AG09309 (cell line): Measurements from ENCODE around the gene MED25.
A peak's percentile ranks its signal among the peaks of the same experiment; 100 is the strongest.
"Not testable (repeated sequence)": the region's sequence is repeated elsewhere in the genome, so short reads cannot be mapped to it uniquely, and the experiment has no call there.

Experiments used
- DNase-seq: peaks from one replicate; pipeline ENCODE4 v3.0.0-alpha.2; 2010; ENCODE audit warnings: low read depth
- H3K4me3 ChIP-seq: 2 replicates; pipeline ENCODE4 v1.5.1; 2011; ENCODE audit warnings: mild to moderate bottlenecking, low read depth, low read length, moderate library complexity; ENCODE audit not compliant: control insufficient read depth
- CTCF ChIP-seq: IDR thresholded peaks from 2 replicates; pipeline ENCODE4 v1.5.1; 2011; ENCODE audit warnings: mild to moderate bottlenecking, low read depth, low read length, inconsistent platforms; ENCODE audit not compliant: insufficient read depth, control insufficient read depth; ENCODE audit errors: missing control alignments

Gene MED25

DNA sequence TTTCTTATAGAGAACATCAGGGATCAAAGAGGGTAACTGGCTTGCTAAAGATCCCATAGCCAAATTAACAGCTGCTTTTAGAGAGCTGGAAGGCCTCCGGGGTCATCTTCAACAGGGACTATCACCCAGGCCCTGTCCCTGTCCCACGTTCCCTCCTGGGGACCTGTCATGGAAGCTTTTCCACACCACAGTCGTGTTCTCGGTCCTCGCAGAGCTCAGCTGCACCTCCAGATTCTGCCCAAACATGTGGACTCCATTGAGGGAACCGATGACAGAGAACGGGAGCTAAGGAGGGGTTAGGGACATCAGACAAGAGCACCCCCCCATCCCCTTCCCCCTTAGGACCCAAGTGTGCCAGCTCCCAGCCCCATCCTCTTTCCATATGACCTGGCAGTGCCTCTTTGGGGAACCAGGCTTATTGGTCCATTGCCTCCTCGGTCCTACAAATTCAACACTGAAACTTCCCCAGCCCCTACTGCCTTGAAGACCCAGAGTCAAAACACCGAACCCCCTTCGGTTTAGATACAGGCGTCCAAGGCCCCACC, 5.6 kb upstream of the MED25 start:
- peak overlapping the region; percentile 90 for H3K4me3 ChIP-seq
- TF ChIP-seq CTCF = no peak
- DNase-seq = no peak

GRCh38 chr19:49812997-49813861, 4.9 kb upstream of the MED25 start, which contains the start of gene FUZ:
FUZ (minus strand) TSS chr19:49813292; CDS start chr19:49813106, 186 bp downstream.
- peak within 1 kb of the TSS; percentile 90 for H3K4me3 ChIP-seq
- peak; percentile 94 for DNase-seq
- peak; percentile 35 for TF ChIP-seq CTCF

GRCh38 chr19:49814010-49814409, 4.1 kb upstream of the MED25 start:
- no peak for TF ChIP-seq CTCF
- no peak for DNase-seq
- H3K4me3 ChIP-seq = peak overlapping the region; percentile 90; the same call in 1 of the 2 replicates

- no peak for DNase-seq
- TF ChIP-seq CTCF = no peak
- no peak overlapping the region for H3K4me3 ChIP-seq
These were observed 1.5 kb upstream of the MED25 start for GRCh38 chr19:49816590-49816989.

DNA sequence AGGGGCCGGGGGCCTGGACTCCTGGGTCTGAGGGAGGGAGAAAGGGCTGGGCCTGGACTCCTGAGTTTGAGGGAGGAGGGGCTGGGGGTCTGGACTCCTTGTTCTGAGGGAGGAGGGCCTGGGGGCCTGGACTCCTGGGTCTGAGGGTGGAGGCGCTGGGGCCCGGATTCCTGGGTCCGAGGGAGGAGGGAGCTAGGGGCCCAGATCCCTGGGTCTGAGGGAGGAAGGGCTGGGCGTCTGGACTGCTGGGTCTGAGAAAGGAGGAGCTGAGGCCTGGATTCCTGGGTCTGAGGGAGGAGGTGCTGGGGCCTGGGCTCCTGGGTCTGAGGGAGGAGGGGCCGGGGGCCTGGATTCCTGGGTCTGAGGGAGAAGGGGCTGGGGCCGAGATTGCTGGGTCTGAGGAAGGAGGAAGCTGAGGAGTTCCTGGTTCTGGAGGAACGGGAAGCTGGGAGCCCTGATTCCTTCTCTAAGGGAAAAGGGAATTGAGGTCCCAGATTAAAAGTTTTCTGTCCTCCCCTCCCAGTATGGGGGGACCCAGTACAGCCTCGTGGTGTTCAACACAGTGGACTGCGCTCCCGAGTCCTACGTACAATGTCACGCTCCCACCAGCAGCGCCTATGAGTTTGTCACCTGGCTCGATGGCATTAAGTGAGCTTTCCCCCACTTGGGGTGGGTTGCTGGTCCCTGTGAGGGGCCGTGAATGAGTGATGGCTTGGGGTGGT, 721 bp downstream of the MED25 start:
- H3K4me3 ChIP-seq = peak overlapping the region; percentile 88
- DNase-seq = no peak
- TF ChIP-seq CTCF = no peak

DNA sequence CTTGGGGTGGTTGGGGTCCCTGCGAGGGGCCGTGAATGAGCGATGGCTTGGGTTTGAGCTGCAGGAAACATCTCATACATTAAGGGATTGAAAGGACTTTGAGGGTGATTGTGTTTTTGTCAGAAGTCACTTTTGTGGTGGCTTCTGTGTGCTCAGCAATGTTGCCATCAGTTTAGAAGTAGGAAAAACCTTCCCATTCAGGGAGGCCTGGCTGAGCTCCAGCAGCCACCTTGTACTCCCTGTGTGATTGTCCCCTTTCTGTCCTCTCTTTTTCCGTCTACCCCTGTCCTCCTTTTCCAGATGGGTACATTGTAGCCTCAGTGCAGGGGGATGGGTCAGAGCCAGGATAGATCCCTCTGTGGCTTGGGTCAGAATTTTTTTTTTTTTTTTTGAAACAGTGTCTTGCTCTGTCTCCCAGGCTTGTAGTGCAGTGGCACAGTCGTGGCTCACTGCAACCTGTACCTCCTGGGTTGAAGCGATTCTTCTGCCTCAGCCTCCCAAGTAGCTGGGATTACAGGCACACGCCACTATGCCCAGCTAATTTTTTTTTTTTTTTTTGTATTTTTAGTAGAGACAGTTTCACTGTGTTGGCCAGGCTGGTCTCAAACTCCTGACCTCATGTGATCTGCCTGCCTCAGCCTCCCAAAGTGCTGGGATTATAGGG, 1.5 kb downstream of the MED25 start:
- peak overlapping the region; percentile 88 for H3K4me3 ChIP-seq
- not testable (repeated sequence) for DNase-seq

DNA sequence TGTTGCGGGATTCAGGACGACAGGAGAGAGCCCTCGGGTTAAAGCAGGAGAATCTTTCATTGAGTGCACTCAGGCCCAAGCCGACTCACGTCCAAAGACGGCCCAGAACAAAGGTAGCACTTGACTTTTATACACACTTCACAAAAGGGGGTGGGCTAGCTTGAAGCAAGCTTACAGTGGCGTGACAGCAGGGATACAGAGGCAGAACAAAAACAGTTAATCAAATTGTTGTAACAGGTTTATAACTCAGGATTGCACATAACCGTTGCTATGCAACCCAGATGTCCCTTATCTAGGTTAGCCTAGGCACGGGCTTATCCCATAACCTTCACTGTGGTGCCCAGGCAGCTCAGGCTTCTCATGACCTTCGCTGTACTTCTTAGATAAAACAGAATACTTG, 2.0 kb downstream of the MED25 start:
- H3K4me3 ChIP-seq = no peak overlapping the region
- no peak for TF ChIP-seq CTCF
- no peak for DNase-seq
